ENCODE measurements around the gene PKMYT1.
A peak's percentile ranks its signal among the peaks of the same experiment; 100 is the strongest.

Gene PKMYT1

GRCh38 chr16:2971985-2972784 is 8.1 kb downstream of the PKMYT1 start:
- DNase-seq (ENCODE audit: low read depth) = no peak
- TF ChIP-seq CTCF (conservative IDR thresholded peaks at IDR 0.05; ENCODE audit: low read depth, low read length) = no peak
- no peak overlapping the region for H3K4me3 ChIP-seq (ENCODE audit: low read length)

- no peak for TF ChIP-seq CTCF (conservative IDR thresholded peaks at IDR 0.05; ENCODE audit: low read depth, low read length)
- no peak for DNase-seq (ENCODE audit: low read depth)
- peak overlapping the region; percentile 65 for H3K4me3 ChIP-seq (ENCODE audit: low read length)
Observed at GRCh38 chr16:2971134-2971984, 8.9 kb downstream of the PKMYT1 start.

GRCh38 chr16:2970563-2970962 is 9.7 kb downstream of the PKMYT1 start:
- TF ChIP-seq CTCF (conservative IDR thresholded peaks at IDR 0.05; ENCODE audit: low read depth, low read length) = no peak
- no peak for DNase-seq (ENCODE audit: low read depth)
- peak overlapping the region; percentile 65 for H3K4me3 ChIP-seq (ENCODE audit: low read length)

GRCh38 chr16:2969545-2970521 is 10.4 kb downstream of the PKMYT1 start:
- DNase-seq (ENCODE audit: low read depth) = no peak
- peak; percentile 58 for TF ChIP-seq CTCF (conservative IDR thresholded peaks at IDR 0.05; ENCODE audit: low read depth, low read length)
- H3K4me3 ChIP-seq (ENCODE audit: low read length) = peak overlapping the region; percentile 65

GRCh38 chr16:2968738-2969544 is 11.3 kb downstream of the PKMYT1 start, which contains the start of gene PAQR4:
TSS of gene PAQR4 (plus strand) at chr16:2969348. CDS start at chr16:2969675, 327 bp downstream.
- H3K4me3 ChIP-seq (ENCODE audit: low read length) = peak within 1 kb of the TSS; percentile 65
- peak; percentile 46 for DNase-seq (ENCODE audit: low read depth)
- TF ChIP-seq CTCF (conservative IDR thresholded peaks at IDR 0.05; ENCODE audit: low read depth, low read length) = no peak

- no peak for TF ChIP-seq CTCF (conservative IDR thresholded peaks at IDR 0.05; ENCODE audit: low read depth, low read length)
- no peak for DNase-seq (ENCODE audit: low read depth)
- H3K4me3 ChIP-seq (ENCODE audit: low read length) = no peak overlapping the region
Observed at GRCh38 chr16:2968368-2968737, 11.9 kb downstream of the PKMYT1 start.

Measured in retinal pigment epithelial cell (primary cell).